ENCODE measurements around the gene MYCBP2.

DNA sequence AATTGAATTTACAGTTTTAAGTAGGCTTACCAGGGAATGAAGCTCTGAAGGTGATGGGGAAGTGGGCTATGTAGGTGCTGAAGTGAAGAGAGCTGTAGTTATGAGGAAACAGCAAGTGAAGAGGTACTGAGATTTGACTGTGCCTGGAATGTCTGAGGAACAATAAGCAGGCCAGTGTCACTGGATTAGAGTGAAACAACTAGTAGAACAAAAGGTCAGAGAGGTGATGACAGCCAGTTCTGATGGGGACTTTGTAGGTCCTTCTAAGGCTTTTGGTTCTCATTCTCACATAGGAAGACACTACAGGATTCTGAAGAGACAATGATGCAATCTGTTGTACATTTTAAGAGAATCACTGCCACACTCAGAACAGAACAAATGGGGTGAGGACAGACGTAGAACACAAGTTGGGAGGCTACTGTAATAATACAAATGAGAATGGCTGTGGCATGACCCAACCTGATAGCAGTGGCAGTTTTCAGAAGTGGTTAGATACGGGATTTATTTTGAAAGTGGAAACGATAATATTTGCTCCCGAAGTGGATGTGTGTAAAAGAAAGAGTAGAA is 130.8 kb downstream of the MYCBP2 start:
- no peak for TF ChIP-seq POLR2A (IDR thresholded peaks at IDR 0.05)
- TF ChIP-seq, protein P1, sequence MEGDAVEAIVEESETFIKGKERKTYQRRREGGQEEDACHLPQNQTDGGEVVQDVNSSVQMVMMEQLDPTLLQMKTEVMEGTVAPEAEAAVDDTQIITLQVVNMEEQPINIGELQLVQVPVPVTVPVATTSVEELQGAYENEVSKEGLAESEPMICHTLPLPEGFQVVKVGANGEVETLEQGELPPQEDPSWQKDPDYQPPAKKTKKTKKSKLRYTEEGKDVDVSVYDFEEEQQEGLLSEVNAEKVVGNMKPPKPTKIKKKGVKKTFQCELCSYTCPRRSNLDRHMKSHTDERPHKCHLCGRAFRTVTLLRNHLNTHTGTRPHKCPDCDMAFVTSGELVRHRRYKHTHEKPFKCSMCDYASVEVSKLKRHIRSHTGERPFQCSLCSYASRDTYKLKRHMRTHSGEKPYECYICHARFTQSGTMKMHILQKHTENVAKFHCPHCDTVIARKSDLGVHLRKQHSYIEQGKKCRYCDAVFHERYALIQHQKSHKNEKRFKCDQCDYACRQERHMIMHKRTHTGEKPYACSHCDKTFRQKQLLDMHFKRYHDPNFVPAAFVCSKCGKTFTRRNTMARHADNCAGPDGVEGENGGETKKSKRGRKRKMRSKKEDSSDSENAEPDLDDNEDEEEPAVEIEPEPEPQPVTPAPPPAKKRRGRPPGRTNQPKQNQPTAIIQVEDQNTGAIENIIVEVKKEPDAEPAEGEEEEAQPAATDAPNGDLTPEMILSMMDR (IDR thresholded peaks at IDR 0.05): no peak
- TF ChIP-seq POLR2AphosphoS5 (IDR thresholded peaks at IDR 0.05): no peak
